Hepatocyte (in vitro differentiated cells): ENCODE results near the gene GNAT2.

ENCODE experiments used
- CTCF ChIP-seq: fragments of 200-600 bp; sonication (generic); IDR thresholded peaks from 2 replicates; pipeline ENCODE4 v1.5.1; 2016; ENCODE audit warnings: antibody characterized with exemption, mild to moderate bottlenecking; ENCODE audit not compliant: poor library complexity
- EZH2 ChIP-seq: fragments of 200-600 bp; sonication (generic); IDR thresholded peaks from 2 replicates; pipeline ENCODE4 v1.6.1; 2016; ENCODE audit warnings: antibody characterized with exemption, mild to moderate bottlenecking, borderline replicate concordance
- EZH2phosphoT487 ChIP-seq: fragments of 200-600 bp; sonication (generic); IDR thresholded peaks from one replicate; pipeline ENCODE4 v1.6.1; 2018; ENCODE audit warnings: antibody characterized with exemption, mild to moderate bottlenecking, low read depth, moderate library complexity; ENCODE audit not compliant: unreplicated experiment, severe bottlenecking

- TF ChIP-seq CTCF (no peak), EZH2phosphoT487 (no peak), EZH2 (no peak)
These were observed 2.9 kb upstream of the GNAT2 start for GRCh38 chr1:109622137-109622892.
